Upper lobe of right lung (tissue), 1 donor: Measurements from ENCODE around the gene PHF8. TPM values are rescaled to one million over a fixed set of nuclear protein-coding genes. Genes with fewer than 3 reads are reported as not detected.

Experiments
- ATAC-seq: fragments of 200-7000 bp; cut with Tn5 transposase; one replicate; pipeline ENCODE4 v1.9.1; 2020; ENCODE audit warnings: mild to moderate bottlenecking, moderate library complexity
- DNase-seq: peaks from one replicate; pipeline ENCODE4 v3.0.0-alpha.2; 2020
- H3K27ac ChIP-seq: fragments of 200-600 bp; one replicate; pipeline ENCODE4 v1.8.0; 2022
- H3K27me3 ChIP-seq: fragments of 200-600 bp; one replicate; pipeline ENCODE4 v1.8.0; 2022; ENCODE audit warnings: mild to moderate bottlenecking
- H3K36me3 ChIP-seq: fragments of 200-600 bp; one replicate; pipeline ENCODE4 v1.8.0; 2022
- H3K4me1 ChIP-seq: fragments of 200-600 bp; one replicate; pipeline ENCODE4 v1.8.0; 2022
- H3K4me3 ChIP-seq: fragments of 200-600 bp; one replicate; pipeline ENCODE4 v1.8.0; 2022; ENCODE audit warnings: mild to moderate bottlenecking
- H3K9me3 ChIP-seq: fragments of 200-600 bp; one replicate; pipeline ENCODE4 v1.8.0; 2022
- intact Hi-C: fragments of 100-400 bp; cut with DNase I; formaldehyde crosslinking; loops from one replicate; pipeline ENCODE4 v1.11.0; 2022
- total RNA-seq: library from RNA; stranded (reverse); fragmentation: NEBNext Ultra II Directional; extraction: Animal tissue kit (Norgen Biotek cat#: 25700); gene quantifications from one replicate; pipeline ENCODE4 v1.2.1, GENCODE V29; 2021
- TF ChIP-seq, protein P1 (sequence below): fragments of 200-600 bp; IDR thresholded peaks from one replicate; pipeline ENCODE4 v1.8.0; 2022; ENCODE audit warnings: antibody characterized with exemption
- donor health status: DM: no; HTN: yes; CAD: no; lungs with severe emphysema.

The PHF8 gene
- total RNA-seq, 1 donor from 2014 or later = 28.5 TPM

DNA sequence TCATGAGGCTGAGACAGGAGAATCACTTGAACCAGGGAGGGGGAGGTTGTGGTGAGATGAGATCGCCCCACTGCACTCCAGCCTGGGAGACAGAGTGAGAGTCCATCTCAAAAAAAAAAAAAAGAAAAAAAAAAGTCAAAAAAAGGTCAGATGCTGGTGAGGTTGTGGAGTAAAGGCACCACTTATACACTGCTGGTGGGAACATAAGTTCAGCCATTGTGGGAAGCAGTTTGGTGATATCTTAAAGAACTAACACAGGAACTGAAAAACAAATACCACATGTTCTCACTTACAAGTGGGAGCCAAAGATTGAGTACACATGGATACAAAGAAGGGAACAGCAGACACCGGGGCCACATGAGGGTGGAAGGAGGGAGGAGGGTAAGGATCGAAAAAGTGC, 149.0 kb downstream of the PHF8 start:
- Histone ChIP-seq H3K4me1 (no peaks in the 10 kb centered on the region), H3K27ac (no peak overlapping the region), H3K27me3 (no peaks in the 10 kb centered on the region), H3K4me3 (no peak overlapping the region), H3K36me3 (no peaks in the 10 kb centered on the region), H3K9me3 (no peaks in the 10 kb centered on the region)
- DNase-seq = no peak
- TF ChIP-seq, protein P1, sequence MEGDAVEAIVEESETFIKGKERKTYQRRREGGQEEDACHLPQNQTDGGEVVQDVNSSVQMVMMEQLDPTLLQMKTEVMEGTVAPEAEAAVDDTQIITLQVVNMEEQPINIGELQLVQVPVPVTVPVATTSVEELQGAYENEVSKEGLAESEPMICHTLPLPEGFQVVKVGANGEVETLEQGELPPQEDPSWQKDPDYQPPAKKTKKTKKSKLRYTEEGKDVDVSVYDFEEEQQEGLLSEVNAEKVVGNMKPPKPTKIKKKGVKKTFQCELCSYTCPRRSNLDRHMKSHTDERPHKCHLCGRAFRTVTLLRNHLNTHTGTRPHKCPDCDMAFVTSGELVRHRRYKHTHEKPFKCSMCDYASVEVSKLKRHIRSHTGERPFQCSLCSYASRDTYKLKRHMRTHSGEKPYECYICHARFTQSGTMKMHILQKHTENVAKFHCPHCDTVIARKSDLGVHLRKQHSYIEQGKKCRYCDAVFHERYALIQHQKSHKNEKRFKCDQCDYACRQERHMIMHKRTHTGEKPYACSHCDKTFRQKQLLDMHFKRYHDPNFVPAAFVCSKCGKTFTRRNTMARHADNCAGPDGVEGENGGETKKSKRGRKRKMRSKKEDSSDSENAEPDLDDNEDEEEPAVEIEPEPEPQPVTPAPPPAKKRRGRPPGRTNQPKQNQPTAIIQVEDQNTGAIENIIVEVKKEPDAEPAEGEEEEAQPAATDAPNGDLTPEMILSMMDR = no peak
- intact Hi-C loops = no loop called here
- no peak for ATAC-seq

Other genes with a start within 250 kb of the PHF8 start
- 10.4 TPM for gene FAM120C, start 138.8 kb upstream of the PHF8 start, total RNA-seq